ENCODE data around the gene VAV2.
"Not testable (repeated sequence)": the region's sequence is repeated elsewhere in the genome, so short reads cannot be mapped to it uniquely, and the experiment has no call there.

VAV2 gene

DNA sequence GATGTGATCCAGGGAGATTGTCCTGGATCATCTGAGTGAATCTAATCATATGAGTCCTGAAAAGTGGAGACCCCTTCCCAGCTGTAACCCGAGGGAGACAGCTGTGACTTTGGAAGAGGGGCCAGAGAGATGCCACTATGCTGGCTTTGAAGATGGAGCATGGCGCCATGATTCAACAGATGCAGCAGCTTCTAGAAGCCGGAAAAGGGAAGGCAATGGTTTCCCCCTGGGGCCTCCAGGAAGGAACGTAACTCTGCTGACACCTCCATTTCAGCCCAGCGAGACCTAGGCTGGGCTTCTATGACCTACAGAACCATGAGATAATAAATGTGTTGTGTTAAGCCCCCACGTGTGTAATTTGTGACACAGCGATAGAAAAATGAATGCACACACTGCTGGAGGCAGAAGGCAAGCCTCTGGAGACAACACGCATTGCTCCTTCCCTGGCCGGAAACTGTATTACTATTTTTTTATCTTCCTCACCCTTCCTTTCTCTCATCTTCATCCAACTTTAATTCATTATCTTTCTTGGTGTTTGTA, 237.4 kb downstream of the VAV2 start:
- peaks cover 33% of the 10 kb centered on the region for H3K36me3 Mint-ChIP-seq (ENCODE audit: low read depth)
- H3K4me3 Mint-ChIP-seq: no peak overlapping the region
- TF ChIP-seq, protein P1, sequence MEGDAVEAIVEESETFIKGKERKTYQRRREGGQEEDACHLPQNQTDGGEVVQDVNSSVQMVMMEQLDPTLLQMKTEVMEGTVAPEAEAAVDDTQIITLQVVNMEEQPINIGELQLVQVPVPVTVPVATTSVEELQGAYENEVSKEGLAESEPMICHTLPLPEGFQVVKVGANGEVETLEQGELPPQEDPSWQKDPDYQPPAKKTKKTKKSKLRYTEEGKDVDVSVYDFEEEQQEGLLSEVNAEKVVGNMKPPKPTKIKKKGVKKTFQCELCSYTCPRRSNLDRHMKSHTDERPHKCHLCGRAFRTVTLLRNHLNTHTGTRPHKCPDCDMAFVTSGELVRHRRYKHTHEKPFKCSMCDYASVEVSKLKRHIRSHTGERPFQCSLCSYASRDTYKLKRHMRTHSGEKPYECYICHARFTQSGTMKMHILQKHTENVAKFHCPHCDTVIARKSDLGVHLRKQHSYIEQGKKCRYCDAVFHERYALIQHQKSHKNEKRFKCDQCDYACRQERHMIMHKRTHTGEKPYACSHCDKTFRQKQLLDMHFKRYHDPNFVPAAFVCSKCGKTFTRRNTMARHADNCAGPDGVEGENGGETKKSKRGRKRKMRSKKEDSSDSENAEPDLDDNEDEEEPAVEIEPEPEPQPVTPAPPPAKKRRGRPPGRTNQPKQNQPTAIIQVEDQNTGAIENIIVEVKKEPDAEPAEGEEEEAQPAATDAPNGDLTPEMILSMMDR (IDR thresholded peaks at IDR 0.05): no peak
- H3K27me3 Mint-ChIP-seq (ENCODE audit: low read depth, poor library complexity): peaks cover 2% of the 10 kb centered on the region
- peaks cover 29% of the 10 kb centered on the region for H3K4me1 Mint-ChIP-seq
- H3K9me3 Mint-ChIP-seq: peaks cover 36% of the 10 kb centered on the region
- DNase-seq: no peak
- H3K27ac Mint-ChIP-seq: no peak overlapping the region

DNA sequence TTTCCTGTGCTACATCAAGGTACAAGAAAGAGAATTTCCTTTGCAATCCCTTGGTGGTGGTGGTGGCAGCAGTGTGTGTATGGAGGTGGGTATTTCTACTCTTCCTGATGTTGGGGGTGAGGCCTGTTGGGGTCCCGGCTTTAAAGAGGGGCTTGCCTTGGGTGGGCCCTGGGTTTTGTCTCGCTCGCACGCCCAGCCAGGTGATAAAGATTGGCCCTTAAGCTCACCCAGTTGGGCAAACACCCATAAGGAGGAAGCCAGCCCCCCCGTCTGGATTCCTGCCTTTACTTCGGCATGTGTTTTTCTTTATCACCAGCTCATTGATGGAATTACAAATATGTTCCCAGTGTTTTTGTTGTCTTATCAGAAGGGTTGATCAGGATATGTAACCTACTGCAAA, 237.9 kb downstream of the VAV2 start:
- peaks cover 31% of the 10 kb centered on the region for H3K36me3 Mint-ChIP-seq (ENCODE audit: low read depth)
- H3K27me3 Mint-ChIP-seq (ENCODE audit: low read depth, poor library complexity): peaks cover 6% of the 10 kb centered on the region
- peaks cover 26% of the 10 kb centered on the region for H3K4me1 Mint-ChIP-seq
- peaks cover 37% of the 10 kb centered on the region for H3K9me3 Mint-ChIP-seq
- TF ChIP-seq, protein P1 (IDR thresholded peaks at IDR 0.05): no peak
- no peak overlapping the region for H3K27ac Mint-ChIP-seq
- no peak for DNase-seq
- H3K4me3 Mint-ChIP-seq: no peak overlapping the region

DNA sequence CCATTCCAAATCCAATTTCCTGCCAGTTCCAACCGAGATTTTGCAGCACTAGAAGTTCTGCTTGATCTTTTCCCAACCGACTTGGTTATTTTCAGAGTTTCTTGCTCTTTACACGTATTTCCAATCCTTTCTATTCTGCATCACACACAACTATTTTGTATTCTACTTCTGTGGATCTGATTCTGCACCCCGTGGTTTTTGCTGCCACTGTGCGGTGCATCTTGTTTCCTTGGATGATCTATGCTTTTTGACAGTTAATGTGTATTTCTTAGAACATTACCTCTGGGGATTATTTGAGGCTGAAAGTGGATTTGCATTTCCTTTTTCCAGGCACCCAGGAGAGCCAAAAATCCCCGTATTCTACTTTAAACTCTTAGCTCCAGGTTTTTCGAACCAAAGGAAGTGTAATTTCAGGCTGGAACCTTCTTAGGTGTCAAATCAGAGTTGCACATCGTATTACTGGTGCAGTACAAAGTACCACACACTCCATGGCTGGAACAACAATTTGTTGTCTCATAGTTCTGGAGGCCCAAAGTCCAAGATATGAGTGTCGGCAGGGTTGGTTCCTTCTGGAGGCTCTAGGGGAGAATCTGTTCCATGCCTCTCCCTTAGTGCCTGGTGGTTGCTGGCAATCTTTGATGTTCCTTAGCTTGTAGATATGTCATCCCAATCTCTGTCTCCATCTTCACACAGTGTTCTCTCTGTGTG, 239.2 kb downstream of the VAV2 start:
- Mint-ChIP-seq H3K4me1 (peaks cover 13% of the 10 kb centered on the region), H3K9me3 (peaks cover 45% of the 10 kb centered on the region), H3K27ac (no peak overlapping the region), H3K27me3 (ENCODE audit: low read depth, poor library complexity) (peaks cover 13% of the 10 kb centered on the region), H3K36me3 (ENCODE audit: low read depth) (peaks cover 19% of the 10 kb centered on the region), H3K4me3 (no peak overlapping the region)
- no peak for DNase-seq
- TF ChIP-seq, protein P1 (IDR thresholded peaks at IDR 0.05): no peak

DNA sequence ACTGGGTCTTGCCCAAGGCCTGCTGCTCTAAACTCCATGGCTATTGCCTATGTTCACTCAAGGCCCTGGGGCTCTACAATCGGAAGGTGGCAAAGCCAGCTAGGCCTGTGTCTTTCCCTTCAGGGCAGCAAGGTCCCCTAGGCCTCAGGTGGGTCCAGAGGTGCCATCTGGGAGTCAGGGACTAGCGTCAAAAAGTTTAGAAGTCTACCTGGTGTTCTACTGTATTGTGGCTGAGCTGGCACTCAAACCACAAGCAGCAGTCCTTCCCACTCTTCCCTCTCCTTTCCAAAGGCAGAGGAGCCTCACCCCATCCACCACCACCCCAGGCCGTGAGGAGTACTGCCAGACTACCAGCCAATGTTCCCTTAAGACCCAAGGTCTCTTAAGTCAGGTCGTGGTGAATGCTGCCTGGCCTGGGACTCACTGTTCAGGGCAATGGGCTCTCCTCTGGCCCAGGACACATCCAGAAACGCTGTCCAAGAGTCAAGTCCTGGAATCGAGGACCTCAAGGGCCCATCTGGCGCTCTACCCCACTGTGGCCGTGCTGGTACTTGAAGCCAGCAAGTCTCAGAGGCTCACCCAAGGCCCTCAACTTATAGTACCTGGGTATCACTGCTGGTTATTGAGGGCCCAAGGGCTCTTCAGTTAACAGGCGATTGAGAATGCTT, 241.0 kb downstream of the VAV2 start:
- DNase-seq: no peak
- TF ChIP-seq, protein P1 (IDR thresholded peaks at IDR 0.05): no peak
- H3K4me3 Mint-ChIP-seq: no peak overlapping the region

DNA sequence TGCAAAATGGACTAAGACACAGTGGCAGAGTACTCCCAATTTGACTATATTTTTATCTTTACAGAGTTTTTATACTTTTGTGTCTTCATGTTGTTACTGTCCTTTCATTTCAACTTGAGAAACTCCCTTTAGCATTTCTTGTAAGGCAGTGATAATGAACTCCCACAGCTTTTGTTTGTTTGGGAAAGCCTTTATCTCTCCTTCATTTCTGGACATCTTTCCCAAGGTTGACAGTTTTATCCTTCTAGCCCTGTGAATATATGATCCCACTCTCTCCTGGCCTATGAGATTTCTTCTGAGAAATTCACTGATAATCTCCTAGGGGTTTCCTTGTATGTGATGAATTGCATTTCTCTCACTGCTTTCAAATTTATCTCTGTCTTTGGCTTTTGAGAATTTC, 244.8 kb downstream of the VAV2 start:
- H3K9me3 Mint-ChIP-seq: peaks cover 34% of the 10 kb centered on the region
- no peaks in the 10 kb centered on the region for H3K36me3 Mint-ChIP-seq (ENCODE audit: low read depth)
- H3K4me3 Mint-ChIP-seq: no peak overlapping the region
- no peak for DNase-seq
- H3K27ac Mint-ChIP-seq: no peak overlapping the region
- peaks cover 20% of the 10 kb centered on the region for H3K27me3 Mint-ChIP-seq (ENCODE audit: low read depth, poor library complexity)
- no peaks in the 10 kb centered on the region for H3K4me1 Mint-ChIP-seq
- TF ChIP-seq, protein P1 (IDR thresholded peaks at IDR 0.05): no peak

More for the DNA sequence above, 241.0 kb downstream of the VAV2 start:
- peaks cover 15% of the 10 kb centered on the region for H3K36me3 Mint-ChIP-seq (ENCODE audit: low read depth)
- peaks cover 54% of the 10 kb centered on the region for H3K9me3 Mint-ChIP-seq
- peaks cover 8% of the 10 kb centered on the region for H3K4me1 Mint-ChIP-seq
- peaks cover 20% of the 10 kb centered on the region for H3K27me3 Mint-ChIP-seq (ENCODE audit: low read depth, poor library complexity)
- no peak overlapping the region for H3K27ac Mint-ChIP-seq

DNA sequence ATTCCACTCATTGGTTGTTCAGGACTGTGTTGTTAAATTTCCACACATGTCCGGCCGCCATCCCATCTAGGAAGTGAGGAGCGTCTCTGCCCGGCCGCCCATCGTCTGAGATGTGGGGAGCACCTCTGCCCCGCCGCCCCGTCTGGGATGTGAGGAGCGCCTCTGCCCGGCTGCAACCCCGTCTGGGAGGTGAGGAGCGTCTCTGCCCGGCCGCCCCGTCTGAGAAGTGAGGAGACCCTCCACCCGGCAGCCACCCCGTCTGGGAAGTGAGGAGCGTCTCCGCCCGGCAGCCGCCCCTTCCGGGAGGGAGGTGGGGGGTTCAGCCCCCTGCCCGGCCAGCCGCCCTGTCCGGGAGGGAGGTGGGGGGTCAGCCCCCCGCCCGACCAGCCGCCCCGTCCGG, 247.6 kb downstream of the VAV2 start:
- not testable (repeated sequence) for DNase-seq; H3K4me3 Mint-ChIP-seq; H3K27ac Mint-ChIP-seq; H3K4me1 Mint-ChIP-seq; H3K36me3 Mint-ChIP-seq (ENCODE audit: low read depth)
- Mint-ChIP-seq H3K9me3 (peaks cover 27% of the 10 kb centered on the region), H3K27me3 (ENCODE audit: low read depth, poor library complexity) (peaks cover 21% of the 10 kb centered on the region)
